OCI-M1 (cell line): ENCODE results near the gene TMEM129.

ENCODE experiments used
- DNase-seq: peaks from one replicate; lab custom pipeline; 2025; lab: John Stamatoyannopoulos, UW

The TMEM129 gene, protein sequence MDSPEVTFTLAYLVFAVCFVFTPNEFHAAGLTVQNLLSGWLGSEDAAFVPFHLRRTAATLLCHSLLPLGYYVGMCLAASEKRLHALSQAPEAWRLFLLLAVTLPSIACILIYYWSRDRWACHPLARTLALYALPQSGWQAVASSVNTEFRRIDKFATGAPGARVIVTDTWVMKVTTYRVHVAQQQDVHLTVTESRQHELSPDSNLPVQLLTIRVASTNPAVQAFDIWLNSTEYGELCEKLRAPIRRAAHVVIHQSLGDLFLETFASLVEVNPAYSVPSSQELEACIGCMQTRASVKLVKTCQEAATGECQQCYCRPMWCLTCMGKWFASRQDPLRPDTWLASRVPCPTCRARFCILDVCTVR

DNA sequence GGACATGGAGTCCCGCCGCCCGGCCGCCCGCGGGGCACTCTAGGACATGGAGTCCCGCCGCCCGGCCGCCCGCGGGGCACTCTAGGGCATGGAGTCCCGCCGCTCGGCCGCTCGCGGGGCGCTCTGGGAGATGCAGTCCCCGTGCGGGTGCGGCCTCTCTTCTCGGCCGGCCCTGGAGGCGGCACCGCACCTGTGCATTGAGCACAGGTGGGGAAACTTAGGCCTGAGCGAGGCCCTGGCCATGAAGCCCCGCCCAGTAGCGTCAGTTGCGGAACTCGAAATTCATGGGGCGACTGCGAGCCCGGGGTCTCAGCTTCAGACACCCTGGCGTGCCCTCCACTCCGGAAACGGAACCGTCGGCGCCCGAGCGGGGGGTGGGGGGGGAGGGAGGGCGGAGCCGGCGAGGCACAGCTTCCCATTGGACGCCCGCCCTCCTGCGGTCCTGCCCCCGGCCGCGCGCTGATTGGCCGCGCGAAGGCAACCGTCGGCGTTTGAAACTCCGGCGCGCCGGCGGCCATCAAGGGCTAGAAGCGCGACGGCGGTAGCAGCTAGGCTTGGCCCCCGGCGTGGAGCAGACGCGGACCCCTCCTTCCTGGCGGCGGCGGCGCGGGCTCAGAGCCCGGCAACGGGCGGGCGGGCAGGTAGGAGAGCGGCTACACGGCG, at the start of gene TMEM129, which contains the start of gene TACC3:
Gene TMEM129 (minus strand): TSS at position 321 of the 663 bp plus-strand sequence. CDS start 486 bp downstream, outside the sequence.
Gene TACC3 (plus strand): TSS at position 519 of the 663 bp plus-strand sequence. CDS start 1,901 bp downstream, outside the sequence.
- DNase-seq = peak; percentile 95

DNA sequence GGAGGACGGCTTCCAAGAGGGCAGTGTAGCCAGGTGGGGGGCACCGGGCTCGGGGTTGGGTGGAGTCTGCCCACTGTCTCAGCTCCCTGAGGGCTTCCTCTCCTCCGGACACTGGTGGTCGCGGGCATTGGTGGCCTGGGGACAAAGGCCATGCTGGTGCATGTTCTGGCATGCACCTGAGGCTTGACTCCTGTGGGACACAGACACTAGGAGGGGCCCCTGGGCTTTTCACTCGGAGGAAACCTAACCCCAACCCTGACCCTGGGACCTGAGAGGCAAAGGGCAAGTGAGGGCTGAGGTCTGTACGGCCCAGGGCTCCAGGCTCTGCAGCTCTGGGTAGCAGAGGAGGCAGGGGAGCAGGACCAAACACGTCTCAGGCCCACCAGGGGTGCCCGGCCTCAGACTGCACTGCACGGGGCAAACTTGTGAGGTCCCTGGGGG, 49.7 kb upstream of the TMEM129 start:
- no peak for DNase-seq

DNA sequence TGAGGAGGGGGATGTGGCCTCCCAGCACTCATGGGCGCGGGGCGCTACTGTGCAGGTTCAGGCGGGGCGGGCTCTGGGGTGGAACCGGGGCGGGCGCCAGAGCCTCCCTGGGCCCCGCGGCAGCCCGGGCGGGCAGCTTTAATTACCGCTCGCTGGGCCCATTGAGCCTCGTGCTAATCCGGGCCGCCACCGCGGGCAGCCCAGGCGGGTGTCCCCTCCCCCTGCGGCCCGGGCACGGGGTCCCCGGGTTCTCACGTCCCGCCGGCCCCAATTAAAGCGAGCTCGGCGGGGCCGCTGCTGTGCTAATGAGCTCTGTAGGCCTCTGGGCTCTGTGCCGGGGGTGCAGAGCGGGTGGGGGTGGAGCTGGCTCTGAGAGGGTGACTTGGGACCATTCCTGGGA, 49.1 kb upstream of the TMEM129 start:
- DNase-seq = no peak

DNA sequence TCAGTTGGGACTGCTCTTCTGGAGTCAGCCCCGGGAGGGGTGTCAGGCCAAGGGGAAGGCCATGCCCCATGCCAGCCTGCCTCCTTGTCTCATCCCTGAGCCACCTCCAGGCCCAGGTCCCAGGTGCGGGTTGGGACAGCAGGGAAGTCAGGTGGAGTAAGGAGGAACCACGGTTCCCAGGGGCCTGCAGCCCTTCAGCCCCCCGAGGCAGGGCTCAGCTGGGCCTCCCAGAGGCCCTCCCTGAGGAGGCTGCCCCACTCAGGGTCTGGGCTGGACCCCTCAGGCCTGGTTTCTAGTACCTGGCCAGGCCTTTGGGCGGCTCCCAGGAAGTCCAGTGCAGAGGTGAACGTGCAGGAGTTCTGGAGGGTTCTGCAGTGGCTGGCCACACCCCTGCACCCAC, 48.6 kb upstream of the TMEM129 start:
- DNase-seq = no peak

DNA sequence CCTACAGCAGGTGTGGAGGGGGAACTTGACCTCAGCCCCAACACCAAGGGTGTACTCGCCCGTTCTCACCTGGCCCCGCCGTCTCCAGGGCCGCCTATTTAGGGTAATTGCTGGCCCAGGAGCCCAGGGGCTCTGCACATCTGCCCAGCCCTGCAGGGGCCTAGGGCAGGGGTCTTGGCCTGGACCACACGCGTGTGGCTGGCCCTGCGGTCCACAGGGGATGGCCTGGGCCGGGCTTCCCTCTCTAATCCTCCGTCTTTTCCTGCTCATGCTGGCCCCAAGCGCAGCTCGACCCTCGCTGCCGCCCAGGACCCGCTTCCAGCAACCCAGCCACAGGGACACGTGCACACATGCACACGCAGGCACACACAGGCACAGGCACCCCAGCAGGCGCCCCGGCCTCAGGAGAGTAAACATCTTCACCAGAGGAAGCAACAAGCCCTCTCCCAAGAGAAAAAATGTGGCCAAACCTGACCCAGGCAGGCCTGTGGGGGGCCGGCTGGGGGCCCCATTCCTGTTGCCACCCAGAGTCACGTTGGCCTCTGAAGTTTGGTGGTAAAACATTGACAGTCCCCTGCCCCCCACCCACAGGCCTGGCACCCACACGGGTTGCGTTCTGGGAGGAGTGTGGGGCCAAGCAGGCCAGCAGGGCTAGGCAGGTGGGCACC, 47.4 kb upstream of the TMEM129 start:
- DNase-seq = no peak

DNA sequence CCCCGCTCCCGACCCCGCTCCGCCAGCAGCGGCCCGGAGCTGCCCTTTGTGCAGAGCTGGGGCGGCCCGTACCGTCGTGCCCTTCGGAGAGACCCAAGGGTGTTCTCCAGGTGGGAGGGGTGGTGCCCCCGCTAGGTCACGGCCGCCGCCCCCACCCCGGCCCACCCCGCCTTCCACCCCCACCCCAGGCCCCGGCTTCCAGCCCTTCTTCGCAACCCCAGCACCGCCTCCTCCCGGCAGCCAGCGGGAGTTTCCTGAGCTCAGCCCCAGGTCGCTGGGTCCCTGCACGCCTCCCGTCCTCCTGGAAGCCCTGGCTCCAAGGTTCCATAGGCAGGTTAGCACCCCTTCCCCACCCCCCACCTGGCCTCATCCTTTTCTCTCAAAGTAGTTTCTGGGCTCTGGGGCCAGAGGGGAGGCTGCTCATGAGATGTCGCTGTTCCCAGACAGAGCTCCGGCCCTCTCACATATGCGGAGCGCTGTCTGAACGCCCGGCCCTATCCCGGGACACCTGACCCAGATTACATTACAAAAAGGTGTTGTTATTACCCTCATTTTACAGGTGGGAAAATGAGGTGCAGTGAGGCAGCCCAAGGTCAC, 46.7 kb upstream of the TMEM129 start:
- peak; percentile 68 for DNase-seq

DNA sequence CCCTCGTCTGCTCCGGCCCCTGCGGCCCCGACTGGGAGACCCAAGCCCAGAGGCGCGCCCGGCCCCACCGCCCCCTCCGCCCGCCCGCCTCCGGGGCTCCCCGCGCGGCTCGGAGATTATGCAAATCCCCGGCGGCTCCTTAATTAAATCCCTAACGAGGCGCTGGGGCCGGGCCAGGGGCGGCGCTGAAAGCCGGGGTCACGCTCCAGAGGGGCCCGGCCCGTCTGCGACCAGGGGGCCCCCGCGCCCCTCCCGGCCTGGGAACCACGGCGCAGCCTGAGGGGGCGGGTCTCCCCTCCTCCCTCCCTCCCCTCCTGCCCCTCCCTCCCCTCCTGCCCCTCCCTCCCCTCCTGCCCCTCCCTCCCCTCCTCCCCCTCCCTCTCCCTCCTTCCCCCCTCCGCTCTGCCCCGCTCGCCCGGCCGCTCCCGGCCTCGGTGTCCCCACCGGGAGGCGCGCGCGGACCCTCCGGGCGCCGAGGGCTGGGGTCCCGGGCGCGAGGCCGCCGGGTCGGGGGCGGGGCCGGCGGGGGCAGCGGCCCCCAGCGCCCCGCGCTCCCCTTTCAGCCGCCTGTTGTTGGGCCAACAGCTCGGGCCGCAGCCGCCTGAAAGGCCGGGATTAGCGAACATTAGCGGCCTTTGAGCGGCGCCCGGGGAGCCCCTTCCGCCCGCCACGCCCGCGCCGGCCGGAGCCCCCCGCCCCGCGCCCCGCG, 46.1 kb upstream of the TMEM129 start:
- no peak for DNase-seq

DNA sequence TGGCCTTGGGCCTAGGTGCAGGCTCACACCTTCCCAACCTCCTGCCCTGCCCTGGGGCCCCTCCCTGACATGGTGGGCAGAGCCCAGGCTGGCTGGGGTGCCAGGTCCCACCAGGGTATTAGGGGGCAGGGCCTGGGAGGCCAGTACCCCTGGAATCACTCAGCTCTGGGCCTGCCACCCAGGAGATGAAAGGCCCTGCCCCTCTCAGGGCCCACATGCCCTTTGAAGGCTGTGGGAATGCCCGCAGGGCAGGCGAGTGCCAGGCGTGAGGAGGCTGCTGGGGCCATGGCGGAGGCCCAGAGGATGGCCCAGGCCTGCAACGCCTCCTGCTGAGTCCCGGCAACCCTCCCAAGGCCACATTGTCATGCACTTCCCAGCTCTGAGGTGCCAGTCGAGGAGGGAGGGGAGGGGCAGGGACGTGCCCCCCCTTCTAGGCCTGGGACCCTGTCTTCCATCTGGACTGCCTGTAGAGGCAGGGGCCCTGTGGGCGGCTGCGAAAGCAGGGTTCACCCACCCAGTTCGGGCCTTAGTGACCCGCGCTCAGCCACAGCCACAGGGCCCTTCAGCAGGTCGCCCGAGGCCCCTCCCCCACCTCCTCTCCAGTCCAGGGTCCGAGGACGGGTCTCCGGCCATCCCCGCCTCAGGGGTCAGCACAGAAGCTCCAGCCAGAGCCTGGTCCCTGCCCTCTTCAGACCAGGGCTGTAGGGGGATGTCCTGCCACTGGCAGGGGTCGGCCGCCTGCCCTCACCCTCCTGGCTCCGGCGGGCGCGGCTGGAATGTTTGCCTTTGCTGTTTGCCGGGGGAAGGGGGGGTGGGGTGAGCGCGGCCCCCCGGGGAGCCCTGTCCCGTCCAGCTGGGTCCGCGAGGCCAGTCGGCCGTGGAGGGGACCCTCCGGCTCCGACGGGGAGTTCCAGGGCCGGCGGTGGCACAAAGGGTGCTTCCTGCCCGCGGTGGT, 45.3 kb upstream of the TMEM129 start:
- no peak for DNase-seq

DNA sequence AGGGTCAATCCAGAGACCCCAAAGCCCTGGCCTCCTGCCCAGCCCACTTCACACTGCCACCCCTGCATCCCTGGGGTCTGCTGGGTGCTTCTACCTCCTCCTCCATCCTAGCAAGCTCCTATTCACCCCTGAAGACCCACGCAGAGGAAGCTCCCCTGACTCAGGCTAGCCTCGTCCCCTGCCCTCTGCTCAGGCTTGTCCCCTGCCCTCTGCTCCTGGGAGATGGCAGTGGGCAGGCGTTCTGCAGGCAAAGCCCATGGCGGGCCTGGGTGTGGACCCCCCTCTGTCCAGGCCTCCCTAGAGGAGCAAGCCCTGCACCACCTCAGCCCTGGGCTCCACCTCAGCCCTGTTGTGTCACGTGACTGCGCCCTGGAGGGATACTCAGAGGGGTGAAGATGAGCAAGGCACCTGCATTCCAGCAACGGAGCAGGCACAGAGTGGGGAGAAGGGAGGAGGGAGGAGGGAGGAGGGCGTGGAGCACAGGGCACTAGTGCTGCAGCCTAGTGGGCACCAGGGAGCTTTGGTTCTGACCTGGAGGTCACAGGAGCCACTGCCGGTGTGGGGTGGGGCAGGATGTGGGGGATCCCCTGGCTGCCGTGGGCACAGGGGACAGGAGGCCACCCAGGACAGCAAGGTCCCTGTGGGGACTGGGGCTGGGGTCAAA, 44.4 kb upstream of the TMEM129 start:
- no peak for DNase-seq

DNA sequence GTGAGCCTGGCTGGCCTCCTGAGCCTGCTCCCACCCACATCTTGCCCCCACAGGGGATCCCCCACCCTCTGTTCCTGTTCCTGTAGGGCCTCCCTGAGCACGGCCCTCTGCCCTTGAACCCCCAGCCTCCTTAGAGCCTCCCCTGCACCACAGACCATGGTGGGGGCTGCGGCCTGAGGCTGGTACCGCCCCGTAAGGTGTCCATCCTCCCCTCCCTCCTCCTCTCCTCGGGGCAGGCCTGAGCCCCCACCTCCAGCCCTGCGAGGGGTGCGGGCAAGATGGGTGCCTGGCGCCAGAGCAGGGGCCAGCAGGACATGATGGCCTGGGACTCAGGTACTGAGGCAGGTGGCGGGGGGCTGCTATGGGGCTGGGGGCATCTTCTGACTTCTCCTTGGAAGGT, 43.5 kb upstream of the TMEM129 start:
- DNase-seq = no peak

DNA sequence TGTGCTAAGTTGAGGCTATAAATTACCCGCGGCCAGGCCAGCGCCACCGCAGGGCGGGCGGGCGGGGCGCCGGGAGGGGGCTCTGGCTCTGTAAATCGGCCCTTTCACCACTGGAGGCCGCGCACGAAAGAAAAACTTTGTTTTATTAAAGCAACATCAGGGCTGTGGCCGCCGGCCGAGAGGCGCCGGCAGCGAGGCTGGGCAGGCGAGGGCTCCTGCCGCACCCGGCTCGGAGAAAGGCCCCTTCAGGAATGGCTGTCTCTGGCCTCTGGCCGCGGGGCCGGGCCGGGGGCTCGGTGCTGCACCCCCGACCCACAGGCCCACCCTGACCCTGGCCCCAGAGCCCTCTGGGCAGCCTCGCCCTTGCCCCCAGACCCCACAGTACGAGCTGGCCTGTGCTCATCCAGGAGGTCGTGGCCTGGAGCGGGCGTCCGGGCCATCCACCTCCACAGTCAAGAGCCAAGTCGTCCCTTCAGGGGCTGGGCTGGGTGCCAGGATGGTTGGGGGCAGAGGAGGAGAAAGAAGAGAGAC, 42.5 kb upstream of the TMEM129 start:
- DNase-seq = peak; percentile 86

DNA sequence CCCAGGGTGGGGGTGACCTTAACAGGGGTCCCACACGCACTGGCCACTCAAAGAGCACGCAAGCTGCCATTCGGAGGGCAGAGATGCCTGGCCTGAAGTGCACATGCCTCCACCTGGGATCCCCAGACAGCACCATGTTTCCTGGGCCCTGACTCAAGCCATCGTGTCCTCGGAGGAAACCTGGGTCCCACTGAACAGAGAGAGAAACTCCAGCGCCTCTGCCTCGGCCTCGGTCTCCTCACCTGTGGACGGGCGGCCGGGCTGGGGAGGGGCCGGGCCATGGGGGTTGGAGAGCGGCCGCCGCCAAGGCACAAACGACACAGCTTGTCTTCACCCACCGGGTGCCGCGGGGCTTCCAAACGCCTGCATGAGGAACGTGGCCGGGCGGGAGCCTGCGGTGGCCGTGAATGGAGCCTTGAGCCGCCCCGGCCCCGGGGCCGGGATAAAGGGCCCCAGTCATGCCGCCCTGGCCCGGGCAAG, 42.0 kb upstream of the TMEM129 start:
- DNase-seq = no peak

DNA sequence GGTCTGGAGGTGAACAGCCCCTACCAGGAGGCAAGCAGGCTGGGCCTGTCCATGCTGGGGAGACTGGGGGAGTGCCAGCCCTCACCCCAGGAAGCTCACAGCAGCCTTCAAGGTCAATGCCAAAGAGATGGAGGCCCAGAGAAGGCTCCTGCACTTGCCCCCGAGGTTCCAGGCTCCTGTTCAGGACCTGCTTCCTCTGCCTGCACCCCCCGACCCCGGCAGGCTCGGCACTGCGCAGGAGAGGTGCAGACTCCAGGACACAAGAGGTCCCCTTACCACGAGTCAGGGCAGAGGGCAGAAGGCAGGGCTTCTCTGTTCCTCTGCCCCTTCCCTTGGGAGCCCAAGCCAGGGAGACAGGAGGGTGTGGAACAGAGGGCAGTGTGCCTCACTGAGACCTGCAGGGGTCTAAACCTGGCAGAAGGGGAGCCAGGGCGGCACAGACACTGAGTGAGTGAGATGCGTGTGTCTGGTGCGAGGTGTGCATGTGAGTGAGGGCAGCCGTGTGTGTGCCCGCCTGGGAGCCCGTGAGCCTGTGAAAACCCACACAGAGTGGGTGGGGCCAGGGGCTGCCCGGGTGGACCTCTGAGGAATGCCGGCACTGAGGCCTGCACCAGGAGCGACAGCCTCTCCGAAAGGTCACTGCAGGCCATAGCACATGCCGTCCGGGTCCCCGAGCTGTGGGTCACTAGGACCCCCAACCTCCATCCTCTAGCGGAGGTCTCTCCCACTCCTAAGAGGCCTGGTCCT, 41.3 kb upstream of the TMEM129 start:
- no peak for DNase-seq

DNA sequence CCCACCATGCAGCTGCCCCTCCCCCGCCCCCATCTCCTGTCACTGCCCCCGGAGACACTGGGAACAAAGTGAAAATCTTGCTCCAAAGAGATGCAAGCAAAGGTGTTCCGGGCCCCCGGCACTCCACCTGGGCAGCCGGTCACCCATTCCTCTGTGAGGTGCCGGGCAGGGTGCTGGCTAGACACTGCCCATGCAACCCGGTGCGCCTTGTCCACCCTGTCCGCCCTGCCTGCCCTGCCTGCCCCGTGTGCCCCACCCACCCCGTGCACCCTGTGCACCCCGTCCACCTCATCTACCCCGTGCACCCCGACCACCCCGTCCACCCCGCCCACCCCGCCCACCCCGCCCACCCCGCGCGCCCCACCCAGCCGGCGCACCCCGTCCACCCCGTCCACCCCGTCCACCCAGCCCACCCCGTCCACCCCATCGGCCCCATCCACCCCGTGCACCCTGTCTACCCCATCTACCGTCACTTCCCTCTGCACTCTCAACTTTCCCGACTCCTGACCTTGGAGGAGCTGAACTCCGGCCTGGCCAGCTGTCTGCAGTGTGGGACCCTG, 40.1 kb upstream of the TMEM129 start:
- no peak for DNase-seq

DNA sequence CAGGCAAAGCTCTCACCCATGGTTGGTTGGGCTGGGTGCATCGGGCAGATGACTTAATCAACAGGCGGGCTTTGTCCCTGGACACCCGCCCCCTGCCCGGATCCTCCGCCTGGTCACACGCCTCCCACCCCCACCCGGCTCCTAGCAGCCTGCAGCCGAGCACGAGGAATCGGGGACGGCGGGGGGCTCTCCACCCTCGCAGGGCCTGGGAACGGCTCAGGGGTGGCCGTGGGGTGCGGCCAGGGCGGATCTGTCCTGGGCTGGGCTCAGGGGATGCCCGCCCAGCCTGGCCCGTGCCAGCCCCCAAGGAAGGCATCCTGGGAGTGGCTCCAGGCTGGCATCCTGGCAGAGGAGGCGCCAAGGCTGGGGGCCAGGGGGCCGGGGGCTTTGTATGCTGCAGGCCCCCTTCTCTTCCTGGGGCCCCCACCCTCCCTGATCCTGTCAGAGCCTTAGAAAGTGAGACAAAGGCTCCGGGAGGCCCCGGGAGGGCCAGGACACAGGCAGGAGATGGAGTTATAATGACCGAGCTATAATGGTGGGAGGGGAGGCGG, 39.5 kb upstream of the TMEM129 start:
- no peak for DNase-seq

DNA sequence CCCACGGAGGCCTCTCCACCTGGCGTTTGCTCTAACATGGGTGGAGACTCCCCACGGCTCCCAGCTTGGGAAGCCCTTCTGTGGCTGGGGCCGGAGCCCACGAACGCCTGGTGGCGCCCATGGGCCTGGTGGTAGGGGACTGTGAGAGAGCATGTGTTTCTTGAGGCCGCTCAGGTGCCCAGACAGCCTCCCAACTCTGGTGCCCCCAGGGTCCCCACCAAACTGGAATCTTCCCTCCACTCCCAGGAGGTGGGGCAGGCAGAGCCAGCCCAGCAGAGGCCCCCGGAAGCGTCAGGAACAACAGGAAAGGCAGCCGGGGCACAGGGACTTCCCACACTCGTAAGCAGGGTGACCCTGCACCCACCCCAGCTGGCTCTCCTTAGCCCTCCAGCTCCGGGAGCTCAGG, 38.7 kb upstream of the TMEM129 start:
- no peak for DNase-seq

DNA sequence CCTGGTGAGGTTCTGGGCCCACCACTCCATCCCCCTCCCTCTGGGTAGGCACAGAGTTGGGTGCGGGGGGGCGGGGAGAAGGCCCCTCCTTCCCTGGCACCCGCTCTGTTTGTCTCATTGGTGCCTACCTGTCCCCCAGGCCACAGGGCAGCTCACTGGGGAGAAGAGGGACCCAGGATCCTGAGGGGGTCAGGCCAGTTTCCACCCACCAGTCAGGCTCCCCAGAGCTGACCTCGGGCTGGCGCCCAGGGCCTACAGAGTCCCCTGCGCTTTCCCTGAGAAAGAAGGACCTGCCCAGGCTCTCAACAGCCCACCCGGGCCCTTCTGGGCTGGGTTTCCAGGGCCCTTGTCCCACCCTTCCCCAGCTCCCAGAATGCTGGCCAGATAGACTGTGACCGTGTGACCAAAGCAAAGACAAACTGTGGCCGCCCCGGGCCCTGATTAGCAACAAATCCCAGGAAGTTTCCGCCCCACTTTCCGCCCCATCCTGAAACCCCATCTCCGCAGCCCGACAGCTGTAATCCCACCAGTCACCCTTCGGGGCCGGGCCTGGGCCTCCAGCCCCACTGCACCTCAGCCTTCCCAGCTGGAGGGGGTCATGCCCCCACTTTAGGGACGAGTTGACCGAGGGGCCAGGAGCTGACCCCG, 38.2 kb upstream of the TMEM129 start:
- DNase-seq = no peak
